SK-N-DZ (cell line): ENCODE data around the gene CSRP1.
A peak's percentile ranks its signal among the peaks of the same experiment; 100 is the strongest.

Source experiments
- DNase-seq: peaks from one replicate; pipeline ENCODE4 v3.0.0-alpha.2; 2015; ENCODE audit warnings: low spot score

CSRP1 gene

DNA sequence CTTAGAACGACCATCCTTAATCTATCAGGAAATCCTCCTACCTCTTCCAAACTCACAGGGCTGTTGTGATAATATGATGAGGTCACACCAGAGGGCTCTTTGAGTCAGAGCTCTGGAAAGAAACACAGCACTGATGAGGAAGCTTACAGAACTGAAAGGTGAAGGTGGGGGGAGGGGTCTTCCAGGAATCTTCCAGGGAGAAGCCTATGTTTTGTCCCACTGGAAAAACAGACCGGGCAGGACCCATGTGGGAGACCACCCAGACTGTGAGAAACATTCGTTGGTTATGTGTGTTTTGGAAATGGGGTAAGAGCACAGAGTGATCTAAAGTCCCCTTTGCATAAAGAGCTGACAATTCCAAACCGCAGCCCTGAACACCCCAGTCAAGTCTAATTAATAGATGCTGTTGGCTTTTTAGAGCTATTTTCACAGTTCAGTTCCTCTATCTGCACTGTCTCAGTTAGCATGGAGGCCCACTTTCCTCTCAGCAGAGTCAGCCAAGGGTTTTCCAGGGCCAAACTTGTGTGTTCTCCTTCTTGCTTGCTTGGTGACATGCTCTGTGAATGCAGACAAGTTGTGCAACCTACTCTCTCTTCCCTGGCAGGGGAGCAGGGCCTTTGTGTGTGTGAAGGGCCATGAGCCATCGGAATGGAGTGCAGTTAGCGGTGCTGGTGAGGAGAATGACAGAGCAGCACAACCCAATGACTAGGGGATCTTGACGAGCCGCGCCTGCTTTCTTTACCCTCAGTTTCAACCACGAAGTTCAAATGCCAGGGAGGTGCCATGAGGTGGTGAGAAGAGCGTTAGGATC is 50.2 kb downstream of the CSRP1 start:
- DNase-seq = no peak

DNA sequence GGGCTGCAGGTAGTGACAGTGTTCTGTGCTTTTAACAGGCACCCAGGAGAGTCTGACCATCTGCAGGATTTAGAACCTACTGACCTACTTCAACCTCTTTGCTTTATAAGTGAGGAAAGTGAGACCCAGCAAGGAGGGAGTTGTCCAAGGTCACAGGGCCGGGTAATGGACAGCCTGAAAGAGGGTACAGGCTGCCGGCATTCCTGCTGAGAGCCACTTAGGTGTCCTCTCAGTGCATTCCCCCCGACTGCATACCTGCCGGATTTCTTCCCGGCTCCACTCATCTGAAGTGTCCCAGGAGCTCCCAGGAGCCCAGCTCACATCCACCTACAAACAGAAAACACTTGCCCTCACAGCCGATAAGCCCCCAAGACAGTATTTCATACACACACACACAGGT is 51.8 kb downstream of the CSRP1 start:
- no peak for DNase-seq

DNA sequence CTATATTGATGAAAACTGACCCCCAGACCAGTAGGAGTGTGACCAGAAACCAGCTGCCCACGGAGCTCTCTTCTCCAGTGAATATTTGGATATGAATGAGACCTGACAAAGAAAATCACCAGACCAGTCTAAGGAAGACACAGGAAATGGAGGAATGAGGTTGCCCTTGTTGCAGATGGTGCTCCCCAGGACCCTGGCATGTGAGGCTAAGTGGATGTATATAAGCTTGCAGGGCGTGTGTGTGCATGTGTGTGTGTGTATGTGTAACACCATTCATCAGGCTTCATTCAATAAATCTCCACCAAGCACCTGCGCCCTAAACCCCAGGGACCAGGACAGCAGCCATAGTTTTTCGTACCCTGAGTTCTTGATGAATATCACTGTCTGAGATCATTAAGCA is 52.3 kb downstream of the CSRP1 start:
- DNase-seq = no peak

DNA sequence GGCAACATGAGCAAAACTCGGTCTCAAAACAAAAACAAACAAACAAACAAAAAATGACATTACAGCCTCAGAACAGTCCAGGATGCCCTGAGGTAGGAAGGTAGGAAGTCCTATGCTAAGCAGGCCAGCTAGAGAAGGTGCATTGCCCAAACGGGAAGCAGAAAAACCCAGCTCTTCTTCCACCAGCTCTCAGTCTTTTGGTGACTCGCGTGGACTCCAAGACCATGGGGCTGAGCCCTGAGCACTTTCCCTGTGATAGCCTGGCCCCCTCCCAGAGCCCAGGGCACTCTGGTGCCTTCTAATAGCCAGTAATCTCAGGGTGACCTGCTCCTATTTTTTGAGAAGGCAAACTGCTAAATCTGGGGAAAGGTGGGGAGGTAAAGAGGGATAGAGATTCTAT is 54.1 kb downstream of the CSRP1 start:
- no peak for DNase-seq

DNA sequence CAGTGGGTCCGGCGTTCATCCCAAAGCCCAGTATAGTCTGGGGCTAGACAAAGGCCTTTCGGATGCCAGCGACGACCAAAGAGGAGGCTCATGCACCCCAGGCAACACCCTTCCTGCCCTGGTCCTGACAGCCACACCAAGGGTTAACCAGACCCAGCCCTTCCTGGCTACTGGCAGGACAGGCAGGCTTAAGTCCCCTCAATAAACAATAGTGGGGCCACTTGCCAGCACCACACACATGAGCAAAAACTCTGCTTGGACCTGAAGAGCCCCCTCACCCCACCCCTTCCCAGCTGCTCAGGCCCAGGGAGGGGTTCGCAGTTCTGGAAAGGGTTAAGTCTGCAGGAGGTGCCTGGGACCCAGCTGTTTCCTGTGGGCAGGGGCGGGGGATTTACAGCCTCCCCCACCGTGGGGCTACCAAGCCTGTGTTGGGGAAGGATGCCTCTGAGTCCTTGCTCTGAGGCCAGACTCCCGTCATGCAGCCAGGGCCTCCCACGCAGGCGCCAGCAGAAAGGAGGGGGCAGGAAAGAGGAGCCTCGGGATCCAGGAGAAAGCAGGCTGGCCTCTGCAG is 56.1 kb downstream of the CSRP1 start:
- DNase-seq = no peak

DNA sequence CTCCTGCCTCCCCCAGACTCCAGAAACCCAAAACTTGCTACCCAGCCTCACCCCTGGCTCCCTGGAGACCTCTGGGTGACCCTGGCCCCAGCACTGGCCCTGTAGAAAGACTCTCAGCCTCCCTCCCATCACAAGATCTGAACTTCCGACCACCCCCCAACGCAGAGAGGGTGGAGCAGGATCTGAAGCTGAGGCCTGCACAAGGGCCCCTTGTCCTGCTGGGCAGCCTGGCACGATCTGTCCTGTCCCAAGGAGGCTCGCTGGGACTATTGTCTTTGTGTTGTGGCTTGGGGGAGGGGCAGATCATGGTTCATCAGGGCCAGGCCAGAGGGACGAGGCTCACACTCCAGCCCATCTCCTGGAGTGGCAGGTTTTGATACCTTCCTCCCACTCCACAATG is 57.9 kb downstream of the CSRP1 start:
- no peak for DNase-seq

DNA sequence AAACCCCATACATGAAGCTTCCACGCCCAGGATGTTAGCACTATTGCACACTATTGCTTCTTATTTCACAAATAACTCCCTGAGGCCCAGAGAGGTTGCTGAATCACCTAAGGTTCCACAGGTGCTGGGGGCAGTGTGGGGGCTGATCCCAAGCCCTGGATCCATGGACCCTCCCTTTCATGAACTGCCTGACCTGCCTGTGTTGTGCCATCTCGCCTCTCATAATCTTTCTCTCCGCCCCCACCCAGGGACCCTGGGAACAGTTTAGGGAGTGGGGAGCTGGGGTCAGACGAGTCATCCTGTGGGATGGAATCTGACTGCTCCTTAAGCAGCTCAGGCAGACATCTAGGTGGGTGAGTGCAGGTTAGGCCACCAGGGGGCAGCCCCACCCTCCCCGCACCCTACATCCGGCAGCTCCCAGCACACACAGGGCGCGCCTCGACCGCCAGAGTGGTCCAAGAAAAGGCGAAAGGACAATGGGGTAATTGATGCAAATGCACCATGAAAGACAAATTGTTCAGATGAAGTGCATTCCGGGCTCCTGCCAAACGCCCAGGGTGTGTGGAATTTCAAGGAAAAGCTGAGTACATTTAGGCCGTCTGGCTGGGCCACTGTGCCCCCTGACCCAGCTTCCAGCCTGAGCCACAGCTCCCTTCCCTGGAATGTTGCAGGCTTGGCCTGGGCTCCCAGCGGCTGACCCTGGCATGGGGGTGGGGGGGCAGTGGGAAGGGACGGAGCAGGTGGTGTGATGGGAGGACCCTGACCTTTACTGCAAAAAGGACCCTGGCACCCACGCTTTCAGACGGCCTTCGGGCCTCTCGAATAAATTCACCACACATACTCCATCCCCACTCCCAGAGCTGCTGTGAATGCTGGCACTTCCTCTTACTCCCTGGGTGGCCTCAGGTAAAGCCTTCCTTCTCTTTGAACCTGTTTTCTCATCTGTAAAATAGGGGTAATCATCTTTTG is 58.7 kb downstream of the CSRP1 start:
- peak; percentile 64 for DNase-seq

DNA sequence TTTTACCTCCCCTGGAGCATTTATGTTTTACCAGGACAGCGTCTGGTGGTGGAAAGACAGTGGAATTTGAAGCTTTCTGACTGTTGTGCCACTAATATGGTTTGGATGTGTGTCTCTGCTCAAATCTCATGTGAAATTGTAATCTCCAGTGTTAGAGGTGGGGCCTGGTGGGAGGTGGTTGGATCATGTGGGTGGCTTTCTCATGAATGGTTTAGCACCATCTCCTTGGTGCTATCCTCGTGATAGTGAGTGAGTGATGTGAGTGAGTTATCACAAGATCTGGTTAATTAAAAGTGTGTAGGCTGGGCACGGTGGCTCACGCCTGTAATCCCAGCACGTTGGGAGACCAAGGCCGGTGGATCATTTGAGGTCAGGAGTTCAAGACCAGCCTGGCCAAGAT is 61.6 kb downstream of the CSRP1 start:
- DNase-seq = no peak

DNA sequence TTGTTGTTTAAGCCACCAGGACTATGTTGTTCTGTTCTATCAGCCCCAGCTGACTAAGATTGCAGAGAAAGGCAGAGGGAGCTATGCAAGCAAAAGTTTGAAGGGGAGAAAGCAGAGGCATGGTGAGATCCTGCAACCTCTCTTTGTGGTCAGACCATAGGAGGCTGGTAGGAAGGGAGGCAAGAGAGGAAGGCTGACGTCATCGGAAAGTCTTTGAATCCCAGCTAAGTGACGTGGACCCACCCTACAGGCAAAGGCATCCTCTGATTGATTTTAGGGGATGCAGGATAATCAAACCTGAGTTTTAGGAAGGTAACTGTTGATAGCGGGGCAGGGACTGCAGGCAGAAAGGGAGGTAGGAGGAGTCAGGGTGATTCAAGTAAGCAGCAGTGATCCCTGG is 62.1 kb downstream of the CSRP1 start:
- DNase-seq = no peak

DNA sequence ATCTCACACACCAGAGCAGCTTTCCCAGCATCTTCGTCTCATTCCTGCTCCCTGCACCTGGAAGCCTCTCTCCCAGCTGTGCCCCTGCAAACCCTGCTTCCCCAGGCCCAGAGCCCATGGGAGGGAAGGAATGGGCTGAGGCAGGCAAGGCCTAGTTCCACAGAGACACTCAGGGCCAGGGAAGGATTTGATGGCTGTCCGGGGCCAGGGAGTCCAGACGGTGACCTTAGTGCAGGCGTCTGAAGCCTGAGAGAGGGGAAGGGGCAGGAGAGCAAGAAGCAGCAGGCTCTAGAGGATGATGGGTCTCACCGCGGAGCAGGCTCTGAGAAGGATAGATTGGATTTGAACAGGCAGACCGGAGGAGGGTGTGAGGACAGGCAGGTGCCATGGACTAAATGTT is 63.2 kb downstream of the CSRP1 start:
- no peak for DNase-seq

DNA sequence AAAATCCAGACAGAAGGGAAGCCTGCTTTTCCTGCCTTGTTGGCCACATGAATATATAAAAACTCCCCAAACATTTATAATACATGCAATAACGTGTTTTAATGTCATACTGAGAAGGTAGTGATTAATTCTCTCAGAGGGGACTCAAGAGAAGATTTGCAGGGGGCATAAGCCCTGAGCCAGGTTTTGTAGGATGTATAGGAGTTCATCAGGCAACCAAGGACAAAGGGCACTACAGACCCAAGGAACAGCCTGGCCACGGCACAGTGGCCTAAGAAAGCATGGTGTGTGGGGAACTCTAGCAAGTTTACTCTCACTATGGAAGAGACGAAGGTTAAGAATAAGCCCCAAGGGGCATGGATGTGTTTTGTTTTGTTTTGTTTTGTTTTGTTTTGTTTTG is 70.0 kb downstream of the CSRP1 start:
- DNase-seq = no peak

DNA sequence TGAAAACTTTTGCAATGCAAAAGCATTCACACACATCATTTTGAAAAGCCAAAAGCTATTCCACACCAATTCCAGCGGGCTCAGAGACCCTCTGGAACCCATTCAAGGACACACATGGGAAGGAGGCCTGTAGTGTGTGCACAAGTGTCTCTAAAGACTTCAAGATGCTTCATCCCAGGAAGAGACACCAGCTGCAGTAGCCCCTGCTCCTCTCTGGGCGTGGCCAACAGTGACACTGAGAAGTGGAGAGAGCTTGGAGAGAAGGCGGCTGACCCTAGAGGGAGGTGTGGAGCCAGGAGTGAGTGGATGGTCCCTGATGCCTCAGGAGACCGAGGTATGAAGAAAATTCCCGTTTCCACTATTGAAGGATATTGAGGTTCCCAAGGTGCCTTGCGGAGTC is 70.5 kb downstream of the CSRP1 start:
- DNase-seq = peak; percentile 27

DNA sequence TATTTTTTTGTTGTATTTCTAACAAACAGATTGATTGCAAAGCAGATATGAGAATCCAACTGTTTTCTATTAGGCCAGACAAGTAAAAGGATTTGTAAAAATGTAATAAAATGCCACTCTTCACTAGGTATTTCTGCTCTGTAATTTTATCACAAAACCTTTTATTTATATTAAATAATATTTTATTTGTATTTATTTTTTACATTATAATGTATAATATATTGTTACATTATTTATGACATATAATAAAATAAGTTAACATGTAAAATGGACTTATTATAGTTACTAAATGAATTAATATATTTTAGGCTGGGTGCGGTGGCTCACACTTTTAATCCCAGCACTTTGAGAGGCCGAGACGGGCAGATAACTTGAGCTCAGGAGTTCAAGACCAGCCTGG is 72.7 kb downstream of the CSRP1 start:
- no peak for DNase-seq

DNA sequence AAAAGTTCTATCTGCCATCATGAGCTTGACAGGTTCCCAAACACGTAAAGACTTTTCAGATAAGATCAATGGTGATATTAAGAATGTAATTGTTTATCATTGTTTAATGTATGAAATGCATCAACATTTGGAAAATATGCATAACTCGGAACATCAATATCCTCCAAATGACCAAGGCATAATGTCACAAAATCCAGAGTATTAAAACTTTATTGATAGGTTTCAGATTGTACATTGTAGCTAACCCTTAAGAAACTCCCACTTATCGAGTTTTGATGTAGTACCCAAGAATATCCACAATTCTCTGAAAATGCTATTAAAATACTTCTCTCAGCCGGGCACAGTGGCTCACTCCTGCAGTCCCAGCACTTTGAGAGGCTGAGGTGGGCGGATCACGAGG is 73.3 kb downstream of the CSRP1 start:
- no peak for DNase-seq
